HEK293 (cell line): Measurements from ENCODE around the gene DOCK4.

Source experiments
- CTCF ChIA-PET: fragments of 350-600 bp; formaldehyde crosslinking; extraction: SDS; loops from one replicate; lab custom pipeline; 2021; ENCODE audit warnings: antibody characterized with exemption; lab: Yijun Ruan, JAX
- POLR2A ChIA-PET: fragments of 300-600 bp; formaldehyde crosslinking; extraction: SDS; loops from one replicate; lab custom pipeline; 2020; ENCODE audit warnings: antibody characterized with exemption, inconsistent platforms; lab: Yijun Ruan, JAX
- H3K27ac ChIP-seq: fragments of 200-500 bp; sonication (Bioruptor generic); 2 replicates; pipeline ENCODE4 v1.5.1; 2014; ENCODE audit warnings: low read depth, low read length, control low read depth, inconsistent platforms; ENCODE audit errors: extremely low read depth
- H3K36me3 ChIP-seq, 2 experiments: fragments of 200-500 bp in 1 of 2; sonication (Bioruptor generic) in 1 of 2; 1 replicate in 1 of 2; 2 replicates in 1 of 2; pipeline ENCODE4 v1.5.1; 2014 to 2017; ENCODE audit warnings: inconsistent platforms in 2 of 2, low read length in 2 of 2; ENCODE audit not compliant: control insufficient read depth in 2 of 2, insufficient read depth in 1 of 2
- H3K4me1 ChIP-seq: fragments of 200-500 bp; sonication (Bioruptor generic); 2 replicates; pipeline ENCODE4 v1.5.1; 2014; ENCODE audit warnings: mild to moderate bottlenecking, low read length, inconsistent platforms; ENCODE audit not compliant: control insufficient read depth, insufficient read depth
- H3K4me3 ChIP-seq: 2 replicates; pipeline ENCODE4 v1.5.1; 2011; ENCODE audit warnings: low read depth, mild to moderate bottlenecking, control low read depth, low read length, moderate library complexity
- H3K9me3 ChIP-seq: fragments of 200-500 bp; sonication (Bioruptor generic); 2 replicates; pipeline ENCODE4 v1.5.1; 2014; ENCODE audit warnings: low read depth, low read length, inconsistent platforms; ENCODE audit not compliant: control insufficient read depth, insufficient read depth
- KLF1 ChIP-seq: fragments of 450-650 bp; formaldehyde crosslinking; IDR thresholded peaks from 2 replicates; pipeline ENCODE4 v1.5.1; 2016; ENCODE audit warnings: missing biosample characterization, missing genetic modification characterization
- PRDM1 ChIP-seq: fragments of 450-650 bp; formaldehyde crosslinking; IDR thresholded peaks from 2 replicates; pipeline ENCODE4; 2016; ENCODE audit warnings: missing biosample characterization, missing genetic modification characterization
- SP7 ChIP-seq: fragments of 450-650 bp; formaldehyde crosslinking; IDR thresholded peaks from 2 replicates; pipeline ENCODE4 v1.5.1; 2016; ENCODE audit warnings: missing biosample characterization, missing genetic modification characterization
- ZBTB21 ChIP-seq: fragments of 450-650 bp; formaldehyde crosslinking; IDR thresholded peaks from 2 replicates; pipeline ENCODE4 v1.5.1; 2017; ENCODE audit warnings: missing biosample characterization, missing genetic modification characterization
- ZEB2 ChIP-seq: fragments of 450-650 bp; formaldehyde crosslinking; IDR thresholded peaks from 2 replicates; pipeline ENCODE4 v1.5.1; 2016; ENCODE audit warnings: missing biosample characterization, missing genetic modification characterization
- ZNF155 ChIP-seq: fragments of 450-650 bp; formaldehyde crosslinking; IDR thresholded peaks from 2 replicates; pipeline ENCODE4 v1.5.1; 2016; ENCODE audit warnings: missing biosample characterization, missing genetic modification characterization
- ZNF175 ChIP-seq: fragments of 450-650 bp; formaldehyde crosslinking; IDR thresholded peaks from 2 replicates; pipeline ENCODE4 v1.5.1; 2016; ENCODE audit warnings: missing biosample characterization, missing genetic modification characterization
- ZNF19 ChIP-seq: fragments of 450-650 bp; formaldehyde crosslinking; IDR thresholded peaks from 2 replicates; pipeline ENCODE4; 2016; ENCODE audit warnings: missing biosample characterization, missing genetic modification characterization, low read depth
- ZNF274 ChIP-seq, 2 experiments: fragments of 200-500 bp in 1 of 2; fragments of 450-650 bp in 1 of 2; sonication (Bioruptor generic) in 1 of 2; formaldehyde crosslinking in 1 of 2; IDR thresholded peaks; 2 replicates each; pipeline versions ENCODE4 v1.5.1 to v1.6.1; 2014 to 2016; ENCODE audit warnings: borderline replicate concordance in 1 of 2, inconsistent platforms in 1 of 2, low read length in 1 of 2, missing biosample characterization in 1 of 2, missing genetic modification characterization in 1 of 2
- ZNF350 ChIP-seq: fragments of 450-650 bp; formaldehyde crosslinking; IDR thresholded peaks from 2 replicates; pipeline ENCODE4 v1.5.0; 2017; ENCODE audit warnings: missing biosample characterization, mild to moderate bottlenecking, missing genetic modification characterization
- ZNF416 ChIP-seq: fragments of 450-650 bp; formaldehyde crosslinking; IDR thresholded peaks from 2 replicates; pipeline ENCODE4 v1.5.1; 2016; ENCODE audit warnings: missing biosample characterization, missing genetic modification characterization
- ZNF423 ChIP-seq: fragments of 450-650 bp; formaldehyde crosslinking; IDR thresholded peaks from 2 replicates; pipeline ENCODE4 v1.5.1; 2016; ENCODE audit warnings: missing biosample characterization, missing genetic modification characterization
- ZNF558 ChIP-seq: fragments of 450-650 bp; formaldehyde crosslinking; IDR thresholded peaks from 2 replicates; pipeline ENCODE4 v1.5.1; 2016; ENCODE audit warnings: missing biosample characterization, missing genetic modification characterization
- ZNF585B ChIP-seq: fragments of 450-650 bp; formaldehyde crosslinking; IDR thresholded peaks from 2 replicates; pipeline ENCODE4 v1.5.1; 2016; ENCODE audit warnings: missing biosample characterization, missing genetic modification characterization
- ZNF623 ChIP-seq: fragments of 450-650 bp; formaldehyde crosslinking; IDR thresholded peaks from 2 replicates; pipeline ENCODE4 v1.5.1; 2016; ENCODE audit warnings: missing biosample characterization, missing genetic modification characterization
- TF ChIP-seq, protein P1 (sequence below): fragments of 450-650 bp; formaldehyde crosslinking; IDR thresholded peaks from 2 replicates; pipeline ENCODE4 v1.5.1; 2016; ENCODE audit warnings: missing biosample characterization, missing genetic modification characterization
- TF ChIP-seq, protein P2 (sequence below): fragments of 450-650 bp; formaldehyde crosslinking; IDR thresholded peaks from 2 replicates; pipeline ENCODE4 v1.5.1; 2016; ENCODE audit warnings: missing biosample characterization, missing genetic modification characterization
- TF ChIP-seq, protein P3 (sequence below): fragments of 450-650 bp; formaldehyde crosslinking; IDR thresholded peaks from 2 replicates; pipeline ENCODE4 v1.5.1; 2016; ENCODE audit warnings: missing biosample characterization, missing genetic modification characterization

Gene DOCK4

DNA sequence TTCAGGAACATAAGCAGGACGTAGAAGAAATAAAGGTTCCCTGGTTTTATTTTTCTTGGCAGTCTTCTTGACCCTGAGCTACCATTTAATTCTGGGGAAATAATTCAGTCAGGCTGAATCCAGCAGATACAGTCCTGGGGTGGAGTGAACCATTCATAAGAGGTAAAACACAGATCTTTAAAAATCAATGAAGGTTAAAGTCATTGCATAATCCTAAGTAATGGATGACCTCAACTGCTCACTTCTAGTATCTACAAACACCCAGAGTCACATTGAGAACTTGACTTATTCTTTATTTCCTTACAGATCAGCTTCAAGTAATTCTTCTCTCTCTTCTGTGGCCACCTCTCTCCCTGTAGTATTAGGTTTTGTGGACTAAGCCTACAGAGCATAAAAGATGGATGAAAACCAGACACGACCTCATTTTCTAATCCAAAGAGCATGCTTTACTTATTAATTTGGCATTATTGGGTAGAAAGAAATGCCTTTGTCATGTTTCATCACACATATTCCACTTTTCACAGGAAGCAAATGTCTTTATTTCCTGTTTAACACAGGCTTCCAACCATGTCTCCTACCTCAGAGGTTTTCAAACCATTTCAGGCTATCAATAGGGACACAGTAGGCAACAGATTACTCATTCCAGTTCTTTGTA, 461.6 kb downstream of the DOCK4 start:
- Histone ChIP-seq H3K4me1 (no peaks in the 10 kb centered on the region), H3K36me3 (no peaks in the 10 kb centered on the region), H3K4me3 (no peak overlapping the region), H3K9me3 (no peaks in the 10 kb centered on the region), H3K27ac (no peak overlapping the region)
- ChIA-PET CTCF (interaction anchor here (1.0 to 1.4 kb wide), 2 partner anchors 9 to 751 kb away, joined by 3 to 6 read pairs; no protein-coding TSS in a partner anchor), POLR2A (no interaction called here)
- no peak for TF ChIP-seq ZBTB21 (tag by site-specific recombination)
- TF ChIP-seq, protein P1, sequence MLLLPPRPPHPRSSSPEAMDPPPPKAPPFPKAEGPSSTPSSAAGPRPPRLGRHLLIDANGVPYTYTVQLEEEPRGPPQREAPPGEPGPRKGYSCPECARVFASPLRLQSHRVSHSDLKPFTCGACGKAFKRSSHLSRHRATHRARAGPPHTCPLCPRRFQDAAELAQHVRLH (tag by site-specific recombination): no peak
- TF ChIP-seq ZNF155 (tag by site-specific recombination): no peak
- TF ChIP-seq, protein P2, sequence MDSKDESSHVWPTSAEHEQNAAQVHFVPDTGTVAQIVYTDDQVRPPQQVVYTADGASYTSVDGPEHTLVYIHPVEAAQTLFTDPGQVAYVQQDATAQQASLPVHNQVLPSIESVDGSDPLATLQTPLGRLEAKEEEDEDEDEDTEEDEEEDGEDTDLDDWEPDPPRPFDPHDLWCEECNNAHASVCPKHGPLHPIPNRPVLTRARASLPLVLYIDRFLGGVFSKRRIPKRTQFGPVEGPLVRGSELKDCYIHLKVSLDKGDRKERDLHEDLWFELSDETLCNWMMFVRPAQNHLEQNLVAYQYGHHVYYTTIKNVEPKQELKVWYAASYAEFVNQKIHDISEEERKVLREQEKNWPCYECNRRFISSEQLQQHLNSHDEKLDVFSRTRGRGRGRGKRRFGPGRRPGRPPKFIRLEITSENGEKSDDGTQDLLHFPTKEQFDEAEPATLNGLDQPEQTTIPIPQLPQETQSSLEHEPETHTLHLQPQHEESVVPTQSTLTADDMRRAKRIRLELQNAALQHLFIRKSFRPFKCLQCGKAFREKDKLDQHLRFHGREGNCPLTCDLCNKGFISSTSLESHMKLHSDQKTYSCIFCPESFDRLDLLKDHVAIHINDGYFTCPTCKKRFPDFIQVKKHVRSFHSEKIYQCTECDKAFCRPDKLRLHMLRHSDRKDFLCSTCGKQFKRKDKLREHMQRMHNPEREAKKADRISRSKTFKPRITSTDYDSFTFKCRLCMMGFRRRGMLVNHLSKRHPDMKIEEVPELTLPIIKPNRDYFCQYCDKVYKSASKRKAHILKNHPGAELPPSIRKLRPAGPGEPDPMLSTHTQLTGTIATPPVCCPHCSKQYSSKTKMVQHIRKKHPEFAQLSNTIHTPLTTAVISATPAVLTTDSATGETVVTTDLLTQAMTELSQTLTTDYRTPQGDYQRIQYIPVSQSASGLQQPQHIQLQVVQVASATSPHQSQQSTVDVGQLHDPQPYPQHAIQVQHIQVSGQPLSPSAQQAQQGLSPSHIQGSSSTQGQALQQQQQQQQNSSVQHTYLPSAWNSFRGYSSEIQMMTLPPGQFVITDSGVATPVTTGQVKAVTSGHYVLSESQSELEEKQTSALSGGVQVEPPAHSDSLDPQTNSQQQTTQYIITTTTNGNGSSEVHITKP (tag by site-specific recombination): peak; percentile 84

DNA sequence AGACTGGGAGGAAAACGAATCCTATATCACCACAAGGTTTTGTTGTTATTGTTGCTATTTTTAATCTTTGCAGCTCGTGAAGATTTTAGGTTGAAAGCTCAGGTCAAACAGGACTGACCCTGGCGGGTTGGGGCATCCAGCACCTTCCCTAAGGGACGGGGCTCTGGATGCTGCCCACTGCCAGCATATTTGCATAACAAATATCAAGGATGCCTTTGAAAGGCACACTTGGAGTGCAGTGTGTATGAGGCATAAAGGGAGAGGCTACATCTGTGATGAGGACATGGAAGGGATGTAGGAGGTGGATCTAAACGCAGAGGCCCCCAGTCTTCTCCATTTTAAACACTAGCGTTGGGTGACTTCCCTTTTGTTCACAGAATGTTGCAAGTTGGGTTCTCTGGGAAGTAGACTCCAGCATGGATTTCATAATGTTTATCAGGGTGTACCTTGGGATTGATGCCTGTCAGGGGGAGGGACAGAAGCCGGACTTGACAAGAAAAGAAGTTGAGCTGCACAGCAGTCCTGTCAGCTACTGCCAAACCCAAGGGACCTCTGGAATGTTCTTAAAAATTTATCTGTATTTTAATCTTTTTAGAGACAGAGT, 462.9 kb downstream of the DOCK4 start:
- H3K4me1 ChIP-seq: no peaks in the 10 kb centered on the region
- CTCF ChIA-PET: interaction anchor here (0.6 to 1.8 kb wide), 9 partner anchors 9 to 807 kb away, joined by 3 to 7 read pairs (median 4); no protein-coding TSS in a partner anchor
- TF ChIP-seq ZNF274 (IDR thresholded peaks at IDR 0.05; ENCODE audit: low read length) (no peak), ZNF274 (tag by site-specific recombination; IDR thresholded peaks at IDR 0.05; ENCODE audit: borderline replicate concordance) (no peak), ZNF350 (tag by site-specific recombination) (no peak), ZNF623 (tag by site-specific recombination) (no peak), ZNF416 (tag by site-specific recombination) (no peak), ZNF423 (tag by site-specific recombination) (no peak), ZNF175 (tag by site-specific recombination) (no peak), PRDM1 (tag by site-specific recombination) (no peak), ZNF19 (tag by site-specific recombination) (no peak), ZNF585B (no peak), KLF1 (no peak), ZNF558 (tag by site-specific recombination) (no peak), ZEB2 (tag by site-specific recombination) (no peak), SP7 (tag by site-specific recombination) (no peak)
- TF ChIP-seq, protein P3, sequence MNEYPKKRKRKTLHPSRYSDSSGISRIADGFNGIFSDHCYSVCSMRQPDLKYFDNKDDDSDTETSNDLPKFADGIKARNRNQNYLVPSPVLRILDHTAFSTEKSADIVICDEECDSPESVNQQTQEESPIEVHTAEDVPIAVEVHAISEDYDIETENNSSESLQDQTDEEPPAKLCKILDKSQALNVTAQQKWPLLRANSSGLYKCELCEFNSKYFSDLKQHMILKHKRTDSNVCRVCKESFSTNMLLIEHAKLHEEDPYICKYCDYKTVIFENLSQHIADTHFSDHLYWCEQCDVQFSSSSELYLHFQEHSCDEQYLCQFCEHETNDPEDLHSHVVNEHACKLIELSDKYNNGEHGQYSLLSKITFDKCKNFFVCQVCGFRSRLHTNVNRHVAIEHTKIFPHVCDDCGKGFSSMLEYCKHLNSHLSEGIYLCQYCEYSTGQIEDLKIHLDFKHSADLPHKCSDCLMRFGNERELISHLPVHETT: no peak
- TF ChIP-seq, all 188 proteins: peak for 0
- Histone ChIP-seq H3K4me3 (no peak overlapping the region), H3K27ac (no peak overlapping the region), H3K36me3 (no peaks in the 10 kb centered on the region), H3K9me3 (no peaks in the 10 kb centered on the region)
- POLR2A ChIA-PET: no interaction called here
